Thyroid gland (tissue), 4 donors: ENCODE measurements around the gene ZFP36L1. TPM values are rescaled to one million over a fixed set of nuclear protein-coding genes. Genes with fewer than 3 reads are reported as not detected.
A peak's percentile ranks its signal among the peaks of the same experiment; 100 is the strongest.

Experiments used
- DNase-seq, 2 donors: peaks; one replicate each; pipeline ENCODE4 v3.0.0-alpha.2; 2019
- H3K27ac ChIP-seq, 3 donors: fragments of 200-600 bp; sonication (generic); 1 replicate in 2 of 3; 2 replicates in 1 of 3; pipeline ENCODE4 v1.5.1; 2016 to 2019; ENCODE audit warnings: mild to moderate bottlenecking in 1 of 3, moderate library complexity in 1 of 3
- H3K27me3 ChIP-seq: fragments of 200-600 bp; sonication (generic); one replicate; pipeline ENCODE4 v1.5.1; 2019
- H3K36me3 ChIP-seq, 2 donors: fragments of 200-600 bp; sonication (generic); one replicate each; pipeline ENCODE4 v1.5.1; 2016 to 2019
- H3K4me1 ChIP-seq, 2 donors: fragments of 200-600 bp; sonication (generic); one replicate each; pipeline ENCODE4 v1.5.1; 2017 to 2019
- H3K4me3 ChIP-seq, 3 donors: fragments of 200-600 bp; sonication (generic); replicated peaks in 1 of 3; 1 replicate in 2 of 3; 2 replicates in 1 of 3; pipeline ENCODE4 v1.5.1; 2016; ENCODE audit warnings: mild to moderate bottlenecking in 1 of 3
- H3K9me3 ChIP-seq: fragments of 200-600 bp; sonication (generic); one replicate; pipeline ENCODE4 v1.5.1; 2017
- POLR2A ChIP-seq, 2 donors: fragments of 450-650 bp; IDR thresholded peaks; one replicate each; pipeline ENCODE4 v1.6.1; 2017; ENCODE audit warnings: antibody characterized with exemption in 2 of 2, mild to moderate bottlenecking in 2 of 2, moderate library complexity in 1 of 2
- WGBS, 2 donors: methylation state at CpG; one replicate each; pipeline ENCODE4 v1.1.5; 2017; 5-methylcytosine and 5-hydroxymethylcytosine counted together
- intact Hi-C: fragments of 100-400 bp; cut with DNase I; formaldehyde crosslinking; loops from one replicate; pipeline ENCODE4 v1.15.1; 2023
- total RNA-seq, 4 donors: library from RNA; depleted of rRNA; stranded (reverse); fragments of >200 nt; gene quantifications; one replicate each; pipeline ENCODE4 v1.2.3, GENCODE V29; 2016
- TF ChIP-seq, protein P1 (sequence below), 6 experiments: fragments of 200-600 bp in 3 of 6; fragments of 450-650 bp in 3 of 6; sonication (generic) in 3 of 6; IDR thresholded peaks; one replicate each; pipeline ENCODE4 v1.5.1; 2016 to 2019; ENCODE audit warnings: antibody characterized with exemption in 6 of 6, mild to moderate bottlenecking in 2 of 6, inconsistent platforms in 1 of 6, moderate library complexity in 1 of 6

ZFP36L1 gene, protein sequence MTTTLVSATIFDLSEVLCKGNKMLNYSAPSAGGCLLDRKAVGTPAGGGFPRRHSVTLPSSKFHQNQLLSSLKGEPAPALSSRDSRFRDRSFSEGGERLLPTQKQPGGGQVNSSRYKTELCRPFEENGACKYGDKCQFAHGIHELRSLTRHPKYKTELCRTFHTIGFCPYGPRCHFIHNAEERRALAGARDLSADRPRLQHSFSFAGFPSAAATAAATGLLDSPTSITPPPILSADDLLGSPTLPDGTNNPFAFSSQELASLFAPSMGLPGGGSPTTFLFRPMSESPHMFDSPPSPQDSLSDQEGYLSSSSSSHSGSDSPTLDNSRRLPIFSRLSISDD
- 100 to 1,000 TPM in 3 of 4 donors, 10 to 100 TPM in 1; 96.9 to 274 (median 127) TPM for total RNA-seq

DNA sequence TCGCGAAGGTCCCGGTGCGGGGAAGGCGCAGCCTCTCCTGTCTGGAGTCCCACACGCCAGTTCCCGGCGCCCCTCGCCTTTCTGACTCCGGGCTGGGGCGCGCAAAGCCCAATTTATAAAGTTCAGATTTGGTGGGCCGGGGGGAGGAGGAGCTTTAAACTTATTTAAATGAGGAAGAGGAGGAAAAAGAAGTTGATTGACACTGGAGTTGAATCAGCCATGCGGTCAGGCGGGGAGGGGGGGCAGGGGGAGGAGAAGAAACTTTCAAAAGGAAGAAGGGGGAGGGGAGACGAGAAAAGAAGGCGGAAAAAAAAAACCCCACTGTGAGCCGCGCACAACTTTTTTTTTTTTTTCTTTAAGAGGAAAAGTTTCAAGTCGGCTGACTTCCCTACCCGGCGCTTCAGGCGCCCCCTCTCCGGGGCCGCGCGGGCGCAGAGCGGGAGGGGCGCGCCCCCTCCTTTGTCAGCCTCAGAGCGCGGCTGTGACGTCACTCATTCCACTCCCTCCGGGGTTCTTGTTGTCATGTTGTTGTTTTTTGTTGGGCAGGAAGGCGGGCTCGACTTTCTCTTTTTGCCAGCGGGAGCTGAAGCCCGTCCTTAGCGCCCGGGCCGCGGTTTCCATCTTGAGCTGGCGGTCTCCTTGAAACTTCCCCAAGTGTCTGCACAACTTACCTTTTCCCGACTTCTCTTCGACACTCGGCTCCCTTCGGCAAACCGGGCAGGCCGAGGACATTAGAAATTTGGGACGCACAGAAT lies at the start of gene ZFP36L1:
Gene ZFP36L1, minus strand, starts transcription at position 89 of the 755 bp plus-strand sequence. CDS start 129 bp downstream, outside the sequence.
- Histone ChIP-seq H3K4me3 (peak within 1 kb of the TSS; percentile 77 to 94 (median 84)), H3K4me1 (peaks cover 9 to 24% of the 10 kb centered on the region in 2 donors), H3K27me3 (no peaks in the 10 kb centered on the region), H3K27ac (peak within 1 kb of the TSS; percentile 99 to 100 (median 100)), H3K9me3 (no peaks in the 10 kb centered on the region), H3K36me3 (peaks cover 14 to 37% of the 10 kb centered on the region in 2 donors)
- TF ChIP-seq POLR2A (IDR thresholded peaks at IDR 0.05), result peak; percentile 100
- TF ChIP-seq, protein P1, sequence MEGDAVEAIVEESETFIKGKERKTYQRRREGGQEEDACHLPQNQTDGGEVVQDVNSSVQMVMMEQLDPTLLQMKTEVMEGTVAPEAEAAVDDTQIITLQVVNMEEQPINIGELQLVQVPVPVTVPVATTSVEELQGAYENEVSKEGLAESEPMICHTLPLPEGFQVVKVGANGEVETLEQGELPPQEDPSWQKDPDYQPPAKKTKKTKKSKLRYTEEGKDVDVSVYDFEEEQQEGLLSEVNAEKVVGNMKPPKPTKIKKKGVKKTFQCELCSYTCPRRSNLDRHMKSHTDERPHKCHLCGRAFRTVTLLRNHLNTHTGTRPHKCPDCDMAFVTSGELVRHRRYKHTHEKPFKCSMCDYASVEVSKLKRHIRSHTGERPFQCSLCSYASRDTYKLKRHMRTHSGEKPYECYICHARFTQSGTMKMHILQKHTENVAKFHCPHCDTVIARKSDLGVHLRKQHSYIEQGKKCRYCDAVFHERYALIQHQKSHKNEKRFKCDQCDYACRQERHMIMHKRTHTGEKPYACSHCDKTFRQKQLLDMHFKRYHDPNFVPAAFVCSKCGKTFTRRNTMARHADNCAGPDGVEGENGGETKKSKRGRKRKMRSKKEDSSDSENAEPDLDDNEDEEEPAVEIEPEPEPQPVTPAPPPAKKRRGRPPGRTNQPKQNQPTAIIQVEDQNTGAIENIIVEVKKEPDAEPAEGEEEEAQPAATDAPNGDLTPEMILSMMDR (IDR thresholded peaks at IDR 0.05), result peak in 1 of 6 experiments; percentile 18
- intact Hi-C loops, result loop anchor here (5.0 kb wide), 1 partner anchor 546 kb away; no protein-coding TSS in a partner anchor
- peak; percentile 92 to 95 for DNase-seq
- 0% methylated on average over 49 to 51 of the region's 51 CpGs for WGBS, 2 donors

DNA sequence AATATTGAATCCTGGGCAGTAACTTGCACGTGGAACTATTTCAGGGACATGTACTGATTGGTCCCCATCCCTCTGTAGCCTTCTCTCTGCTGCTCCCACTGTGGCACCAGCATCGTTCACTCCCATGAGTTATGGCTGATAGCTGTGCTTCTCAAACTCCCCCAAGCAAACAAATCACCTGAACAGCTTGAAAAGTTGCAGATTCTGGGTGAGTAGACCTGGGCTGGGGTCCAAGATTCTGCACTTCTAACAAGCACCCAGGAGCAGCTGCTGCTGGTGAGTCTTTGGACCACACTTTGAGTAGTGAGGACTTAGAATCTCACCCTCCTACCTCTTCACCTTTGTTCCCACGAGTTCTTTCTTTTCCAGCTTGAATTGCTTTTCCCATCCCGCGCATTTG lies 49.4 kb upstream of the ZFP36L1 start:
- H3K4me3 ChIP-seq, result no peak overlapping the region
- TF ChIP-seq POLR2A (IDR thresholded peaks at IDR 0.05), result no peak
- TF ChIP-seq, protein P1 (IDR thresholded peaks at IDR 0.05), result no peak
- no peaks in the 10 kb centered on the region for H3K9me3 ChIP-seq
- DNase-seq, result peak; percentile 87
- H3K27ac ChIP-seq, result no peak overlapping the region
- H3K36me3 ChIP-seq, result no peaks in the 10 kb centered on the region
- H3K4me1 ChIP-seq, result peaks cover 0 to 7% of the 10 kb centered on the region in 2 donors
- 27 to 47% methylated on average over 5 of the region's 5 CpGs for WGBS, 2 donors
- H3K27me3 ChIP-seq, result no peaks in the 10 kb centered on the region
- intact Hi-C loops, result no loop called here

DNA sequence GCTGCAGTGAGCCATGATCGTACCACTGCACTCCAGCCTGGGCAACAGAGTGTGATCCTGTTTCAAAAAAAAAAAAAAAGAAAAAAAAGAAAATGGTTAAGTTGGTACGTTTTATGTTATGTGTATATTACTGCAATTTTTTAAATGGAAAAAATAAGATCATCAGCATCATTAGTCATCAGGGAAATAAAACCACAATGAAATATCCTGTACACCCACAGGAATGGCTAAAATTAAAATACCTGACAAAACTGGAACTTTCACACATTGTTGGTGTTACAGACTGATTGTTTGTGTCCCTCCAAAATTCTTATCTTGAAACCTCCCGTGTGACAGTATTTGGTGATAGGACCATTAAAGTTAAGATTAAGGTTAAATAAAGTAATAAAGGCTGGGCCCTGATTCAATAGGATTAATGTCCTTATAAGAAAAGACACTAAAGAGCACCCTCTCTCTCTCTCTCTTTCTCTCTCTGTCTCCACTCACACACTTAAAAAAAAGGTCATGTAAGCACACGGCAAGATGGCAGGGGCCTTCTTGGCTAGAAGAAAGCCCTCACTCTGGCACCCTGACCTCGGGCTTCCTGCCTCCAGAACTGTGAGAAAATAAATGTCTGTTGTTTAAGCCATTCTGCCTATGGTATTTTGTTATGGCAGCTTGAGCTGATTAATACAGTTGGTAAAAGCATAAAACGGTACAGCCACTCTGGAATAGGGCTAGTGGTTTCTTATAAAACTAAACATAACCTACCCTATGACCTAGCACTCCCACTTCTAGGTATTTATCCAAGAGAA lies 48.3 kb upstream of the ZFP36L1 start:
- Histone ChIP-seq H3K9me3 (no peaks in the 10 kb centered on the region), H3K27ac (no peak overlapping the region), H3K27me3 (no peaks in the 10 kb centered on the region), H3K4me3 (no peak overlapping the region), H3K36me3 (no peaks in the 10 kb centered on the region), H3K4me1 (peaks cover 0 to 7% of the 10 kb centered on the region in 2 donors)
- 63 to 70% methylated on average over 6 of the region's 6 CpGs for whole genome bisulfite sequencing, 2 donors
- intact Hi-C loops, result no loop called here
- no peak for TF ChIP-seq POLR2A (IDR thresholded peaks at IDR 0.05)
- TF ChIP-seq, protein P1 (IDR thresholded peaks at IDR 0.05), result no peak
- no peak for DNase-seq

DNA sequence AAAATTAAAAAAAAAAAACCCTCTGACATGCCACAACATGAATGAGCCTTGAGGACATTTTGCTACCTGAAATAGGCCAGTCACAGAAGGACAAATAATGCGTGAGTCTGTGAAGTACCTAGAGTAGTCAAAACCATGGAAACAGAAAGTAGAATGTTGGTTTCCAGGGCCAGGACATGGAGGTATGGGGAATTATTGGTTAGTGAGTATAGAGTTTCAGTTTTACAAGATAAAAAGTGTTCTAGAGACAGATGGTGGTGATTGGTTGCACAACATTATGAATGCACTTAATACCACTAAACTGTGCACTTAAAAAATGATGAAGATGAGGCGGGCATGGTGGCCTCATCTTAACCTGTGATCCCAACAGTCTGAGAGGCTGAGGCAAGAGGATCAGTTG lies 47.6 kb upstream of the ZFP36L1 start:
- H3K4me3 ChIP-seq, result no peak overlapping the region
- peaks cover 0 to 7% of the 10 kb centered on the region in 2 donors for H3K4me1 ChIP-seq
- no peaks in the 10 kb centered on the region for H3K36me3 ChIP-seq
- H3K27me3 ChIP-seq, result no peaks in the 10 kb centered on the region
- WGBS, 2 donors, result 95% methylated on average over 2 of the region's 2 CpGs
- no peak overlapping the region for H3K27ac ChIP-seq
- no peaks in the 10 kb centered on the region for H3K9me3 ChIP-seq
- no peak for DNase-seq
- intact Hi-C loops, result no loop called here
- TF ChIP-seq, protein P1 (IDR thresholded peaks at IDR 0.05), result no peak
- TF ChIP-seq POLR2A (IDR thresholded peaks at IDR 0.05), result no peak
